Choroid plexus epithelial cell (primary cell): ENCODE data around the gene LAX1.

Experiments
- DNase-seq: peaks from one replicate; pipeline ENCODE4 v3.0.0-alpha.2; 2010; ENCODE audit warnings: low read depth
- H3K4me3 ChIP-seq: 2 replicates; pipeline ENCODE4 v1.5.1; 2011; ENCODE audit warnings: low read depth, mild to moderate bottlenecking, control low read depth, low read length, moderate library complexity
- CTCF ChIP-seq: conservative IDR thresholded peaks from 2 replicates; pipeline ENCODE4 v1.5.1; 2011; ENCODE audit warnings: low read depth, mild to moderate bottlenecking, control low read depth, inconsistent platforms, low read length, moderate library complexity

The LAX1 gene

GRCh38 chr1:203813581-203814341 is 48.8 kb downstream of the LAX1 start:
- no peak overlapping the region for H3K4me3 ChIP-seq
- DNase-seq = no peak
- TF ChIP-seq CTCF = no peak

GRCh38 chr1:203818399-203818798 is 53.4 kb downstream of the LAX1 start:
- no peak for DNase-seq
- TF ChIP-seq CTCF = no peak
- no peak overlapping the region for H3K4me3 ChIP-seq

GRCh38 chr1:203823306-203823705 is 58.3 kb downstream of the LAX1 start:
- DNase-seq = no peak
- no peak overlapping the region for H3K4me3 ChIP-seq

More at GRCh38 chr1:203823306-203823705, 58.3 kb downstream of the LAX1 start:
- TF ChIP-seq CTCF = no peak
